Hippocampal formation (tissue), 2 donors: ENCODE data around the gene UNC5A.

Experiments used
- DNase-seq, 2 donors: peaks; one replicate each; lab custom pipeline; 2025; lab: John Stamatoyannopoulos, UW

Gene UNC5A

DNA sequence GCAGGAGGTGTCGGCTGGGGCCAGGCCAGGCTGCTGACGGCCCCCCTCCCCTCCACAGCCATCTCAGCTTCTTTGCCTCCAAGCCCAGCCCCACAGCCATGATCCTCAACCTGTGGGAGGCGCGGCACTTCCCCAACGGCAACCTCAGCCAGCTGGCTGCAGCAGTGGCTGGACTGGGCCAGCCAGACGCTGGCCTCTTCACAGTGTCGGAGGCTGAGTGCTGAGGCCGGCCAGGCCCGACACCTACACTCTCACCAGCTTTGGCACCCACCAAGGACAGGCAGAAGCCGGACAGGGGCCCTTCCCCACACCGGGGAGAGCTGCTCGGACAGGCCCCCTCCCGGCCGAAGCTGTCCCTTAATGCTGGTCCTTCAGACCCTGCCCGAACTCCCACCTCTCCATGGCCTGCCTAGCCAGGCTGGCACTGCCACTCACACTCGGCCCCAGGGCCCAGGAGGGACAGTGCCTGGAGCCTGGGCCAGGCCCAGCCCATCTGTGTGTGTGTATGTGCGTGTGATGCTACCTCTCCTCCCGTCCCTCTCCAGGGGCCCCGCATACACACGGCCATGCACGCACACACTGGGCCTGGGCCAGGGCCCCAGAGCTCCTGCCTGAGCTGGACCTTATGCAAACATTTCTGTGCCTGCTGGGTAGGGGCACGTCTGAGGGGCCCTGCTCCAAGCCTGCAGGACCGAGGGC, 69.5 kb downstream of the UNC5A start:
- DNase-seq, result no peak

DNA sequence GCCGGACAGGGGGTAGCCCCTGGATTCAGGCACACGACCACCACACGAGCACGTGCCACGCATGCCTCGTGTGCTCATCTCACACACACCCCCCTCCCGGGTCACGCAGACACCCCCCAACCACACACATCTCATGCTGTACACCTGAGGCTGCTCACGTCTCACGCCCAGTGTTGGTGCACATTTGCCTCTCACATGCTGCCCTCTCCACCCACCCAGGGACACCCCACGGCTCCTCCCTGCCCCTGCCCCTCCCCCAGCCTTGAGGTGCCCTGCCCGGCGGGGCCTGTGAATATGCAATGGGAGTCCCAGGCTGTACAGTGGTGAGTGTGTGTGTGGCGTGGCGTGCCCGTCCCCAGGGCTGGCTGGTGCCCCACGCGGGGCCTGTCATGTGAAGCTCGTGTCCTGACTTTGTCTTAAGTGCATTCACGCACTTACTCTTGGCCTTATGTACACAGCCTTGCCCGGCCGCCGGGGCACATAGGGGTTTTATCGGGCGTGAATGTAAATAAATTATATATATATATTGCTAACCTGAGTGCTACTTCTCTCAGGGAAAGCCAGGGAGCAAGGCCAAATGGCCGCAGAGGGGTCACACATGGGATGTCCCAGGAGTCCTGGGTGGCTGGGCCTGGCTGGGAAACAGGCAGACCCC, 70.1 kb downstream of the UNC5A start:
- no peak for DNase-seq

DNA sequence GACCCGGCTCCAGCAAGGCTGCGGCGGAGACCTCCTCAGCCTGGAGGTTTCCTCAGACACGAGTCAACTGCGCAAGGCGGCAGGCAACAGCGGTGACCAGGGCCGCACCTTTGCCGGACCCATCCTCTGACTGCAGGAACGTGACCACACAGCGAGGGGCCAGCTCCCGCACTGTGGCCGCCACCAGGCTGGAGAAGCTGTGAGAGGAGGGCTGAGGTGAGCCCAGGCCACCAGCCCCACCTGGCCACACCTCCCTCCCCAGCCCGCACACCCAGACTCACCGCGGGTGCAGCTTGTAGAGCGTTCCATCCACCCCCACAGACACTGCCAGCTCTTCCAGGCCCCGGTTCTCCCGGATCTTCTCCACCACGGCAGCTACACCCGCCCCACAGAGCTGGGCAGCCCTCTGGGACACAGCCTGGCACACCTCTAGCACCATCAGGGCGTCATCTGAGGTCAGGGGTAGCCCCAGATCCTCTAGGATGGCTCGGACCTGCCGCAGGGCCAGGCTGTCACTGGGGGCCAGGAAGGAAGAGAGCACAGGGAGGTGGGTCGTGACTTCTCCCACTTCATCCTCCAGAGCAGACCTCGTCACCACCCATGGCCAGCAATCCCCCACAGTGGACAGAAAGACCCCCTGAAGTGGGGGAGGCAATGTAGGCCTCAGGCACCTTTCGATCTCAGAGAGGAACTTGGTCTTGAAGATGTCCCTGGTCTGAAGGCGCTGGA, 70.8 kb downstream of the UNC5A start:
- no peak for DNase-seq

DNA sequence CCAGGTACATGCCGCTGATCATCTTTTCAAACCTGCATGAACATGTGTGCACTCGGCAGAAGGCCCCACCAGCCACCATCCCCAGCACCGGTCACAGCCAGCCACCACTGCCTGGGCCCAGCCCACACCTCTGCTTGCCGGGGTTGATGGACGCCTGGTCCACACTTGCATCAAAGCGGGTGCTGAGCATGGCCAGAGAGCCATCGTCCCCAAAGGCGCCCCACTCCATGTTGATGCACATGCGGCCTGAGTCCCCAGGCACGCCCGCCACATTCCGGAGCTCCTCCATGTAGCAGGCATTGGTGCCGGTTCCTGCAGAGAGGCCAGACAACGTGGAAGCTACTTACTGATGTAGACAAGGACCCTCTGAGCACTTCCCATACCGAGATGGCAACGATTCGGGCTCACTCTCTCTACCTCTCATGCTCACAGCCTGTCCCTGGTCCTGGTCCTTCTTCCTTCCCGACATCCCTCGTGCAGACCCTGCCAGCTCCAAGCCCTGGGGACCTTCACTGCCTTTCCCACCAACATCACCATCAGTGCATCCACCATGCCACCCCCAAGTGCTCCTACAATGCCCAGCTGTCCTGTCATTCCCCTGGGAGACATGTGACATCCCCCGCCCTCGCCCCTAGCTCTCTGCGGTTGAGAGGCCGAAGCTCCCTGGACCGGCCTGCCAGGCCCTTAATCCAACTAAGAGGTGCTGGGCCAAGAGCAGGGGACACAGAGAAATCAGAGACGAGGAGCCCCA, 71.6 kb downstream of the UNC5A start:
- no peak for DNase-seq

DNA sequence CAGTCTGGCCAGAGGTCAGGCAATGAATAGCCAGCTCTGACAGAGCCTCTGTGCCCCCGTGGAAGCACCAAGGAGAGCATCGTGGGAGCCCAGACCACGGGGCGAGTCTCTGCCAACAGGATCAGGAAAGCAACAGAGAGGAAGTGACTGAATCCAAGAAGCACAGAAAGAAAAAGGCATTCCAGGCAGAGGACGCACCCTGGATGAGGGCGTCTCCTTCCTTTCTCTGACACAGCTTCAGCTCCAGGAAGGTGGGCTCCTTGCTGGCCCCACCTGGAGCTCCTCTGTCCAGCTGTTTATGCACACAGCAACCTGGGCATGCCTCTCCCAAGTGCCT, 72.2 kb downstream of the UNC5A start:
- no peak for DNase-seq

DNA sequence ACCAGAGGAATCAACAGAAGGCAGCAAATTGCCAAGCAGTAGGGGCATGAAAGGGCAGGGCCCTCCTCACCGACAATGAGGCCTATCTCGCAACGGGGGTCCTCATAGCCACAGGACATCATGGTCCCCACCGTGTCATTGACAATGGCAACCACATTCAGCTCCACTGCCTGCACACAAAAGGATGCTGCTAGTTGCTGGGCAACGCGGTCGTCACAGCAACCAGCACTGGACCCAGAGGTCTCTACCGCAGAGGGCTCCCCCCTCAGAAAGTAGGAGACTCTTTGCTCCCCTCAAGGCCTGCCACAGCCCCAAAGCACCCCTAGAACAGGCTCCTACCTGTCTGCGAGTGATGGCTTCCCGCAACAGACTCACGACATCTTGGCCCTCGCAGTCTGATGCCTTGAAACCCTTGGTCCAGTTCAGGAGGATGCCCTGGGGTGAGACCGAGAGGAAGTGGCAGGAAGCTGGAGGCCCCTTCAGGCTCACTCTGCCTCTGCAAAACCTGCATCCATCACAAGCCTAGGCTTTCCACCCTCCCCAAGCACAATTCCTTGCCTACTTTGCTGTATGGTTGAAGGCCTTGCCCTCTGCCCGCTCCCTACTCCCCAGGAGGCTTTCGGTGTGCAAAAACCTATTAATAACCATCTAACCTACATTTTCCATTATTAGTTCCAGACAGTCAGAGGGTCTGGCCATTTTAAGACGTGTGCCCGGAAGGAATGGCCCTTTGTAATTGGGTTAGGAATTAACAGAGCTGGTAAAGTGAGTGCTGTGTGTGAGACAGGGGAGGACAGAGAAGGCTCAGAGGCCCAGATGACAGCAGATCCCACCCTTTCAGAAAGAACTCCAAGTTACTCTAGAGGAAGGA, 73.6 kb downstream of the UNC5A start:
- DNase-seq, result no peak

DNA sequence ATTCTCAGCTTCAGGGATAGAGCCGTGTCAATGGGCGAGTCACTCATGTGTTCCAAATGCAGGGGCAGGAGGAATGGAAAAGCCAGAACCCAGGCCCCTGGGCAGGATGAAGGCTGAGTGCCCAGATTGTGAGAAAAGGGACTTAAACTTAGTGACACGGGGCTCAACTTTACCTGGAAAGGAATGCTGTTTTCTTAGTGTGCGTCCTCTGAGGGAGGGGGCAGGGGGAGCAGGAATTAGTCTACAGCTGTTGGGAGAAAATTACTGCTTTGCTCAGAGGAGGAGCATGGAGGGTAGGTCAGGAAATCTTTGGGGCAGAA, 74.2 kb downstream of the UNC5A start:
- DNase-seq, result no peak

DNA sequence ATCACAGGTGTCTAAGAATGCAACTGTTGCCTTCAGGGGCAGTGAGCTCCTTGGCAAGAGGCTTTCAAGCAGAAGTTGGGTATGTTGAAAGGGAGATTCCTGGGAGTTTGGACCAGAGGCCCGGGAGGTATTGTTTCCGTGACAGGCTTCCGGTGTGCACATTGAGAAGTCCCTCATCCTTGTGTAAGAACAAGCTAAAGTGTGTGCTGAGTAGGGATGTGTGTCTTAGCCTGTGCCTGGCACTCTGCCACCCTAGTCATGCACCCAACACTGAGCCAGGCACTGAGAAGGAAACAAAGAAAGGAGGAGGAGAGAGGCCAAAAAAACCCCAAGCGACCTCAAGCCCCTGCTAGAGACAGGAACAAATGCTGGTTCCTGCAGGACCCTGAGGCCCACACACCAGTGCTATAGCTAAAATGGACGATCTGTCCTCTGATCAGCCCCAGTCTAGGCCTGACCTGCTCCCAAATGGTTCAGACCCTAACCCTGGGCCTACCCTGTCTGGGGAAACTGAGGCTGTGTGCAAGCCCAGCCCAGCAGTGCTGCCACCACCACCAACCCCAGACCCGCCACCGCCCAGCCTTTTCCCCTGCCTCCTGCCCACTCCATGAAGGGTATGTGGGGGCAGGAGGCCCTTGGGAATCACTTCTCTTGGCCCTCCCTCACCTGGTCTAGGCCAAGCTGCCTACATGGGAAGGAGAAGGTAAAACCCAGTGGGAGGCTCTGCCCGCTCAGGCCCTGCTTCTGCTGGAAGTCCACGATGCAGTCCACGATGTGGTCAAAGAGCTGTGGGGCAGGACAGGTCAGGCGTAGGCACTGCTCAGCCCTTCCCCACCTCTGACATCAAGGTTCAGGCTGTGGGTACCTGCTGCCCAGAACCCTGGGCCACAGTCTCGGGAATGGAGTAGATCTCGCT, 76.2 kb downstream of the UNC5A start:
- DNase-seq, result no peak

DNA sequence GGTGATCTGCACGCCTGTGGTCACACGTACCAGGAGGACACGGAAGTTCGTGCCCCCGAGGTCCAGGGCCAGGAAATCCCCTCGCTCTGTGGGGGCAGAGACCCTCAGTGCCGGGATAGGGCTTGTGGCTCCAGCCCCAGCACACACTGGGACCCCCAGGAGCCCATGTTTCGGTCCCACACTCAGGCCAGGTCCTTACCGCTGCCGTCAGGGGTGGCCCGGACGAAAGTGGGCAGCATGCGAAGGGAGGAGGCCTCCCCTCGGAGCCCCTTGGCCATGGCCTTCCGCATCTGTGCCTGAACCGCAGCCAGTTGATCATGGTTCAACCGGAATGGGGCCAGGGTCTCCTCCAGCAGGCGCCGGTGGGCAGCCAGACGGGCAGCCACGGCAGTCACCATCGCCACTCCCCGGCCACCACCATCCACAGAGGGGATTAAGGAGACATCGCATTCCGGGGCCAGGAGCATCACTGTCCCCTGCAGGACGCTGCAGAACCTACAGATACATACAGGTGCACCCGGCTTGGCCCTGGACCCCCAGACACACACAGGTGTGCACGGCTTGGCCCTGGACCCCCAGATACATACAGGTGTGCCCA, 77.0 kb downstream of the UNC5A start:
- DNase-seq, result no peak

DNA sequence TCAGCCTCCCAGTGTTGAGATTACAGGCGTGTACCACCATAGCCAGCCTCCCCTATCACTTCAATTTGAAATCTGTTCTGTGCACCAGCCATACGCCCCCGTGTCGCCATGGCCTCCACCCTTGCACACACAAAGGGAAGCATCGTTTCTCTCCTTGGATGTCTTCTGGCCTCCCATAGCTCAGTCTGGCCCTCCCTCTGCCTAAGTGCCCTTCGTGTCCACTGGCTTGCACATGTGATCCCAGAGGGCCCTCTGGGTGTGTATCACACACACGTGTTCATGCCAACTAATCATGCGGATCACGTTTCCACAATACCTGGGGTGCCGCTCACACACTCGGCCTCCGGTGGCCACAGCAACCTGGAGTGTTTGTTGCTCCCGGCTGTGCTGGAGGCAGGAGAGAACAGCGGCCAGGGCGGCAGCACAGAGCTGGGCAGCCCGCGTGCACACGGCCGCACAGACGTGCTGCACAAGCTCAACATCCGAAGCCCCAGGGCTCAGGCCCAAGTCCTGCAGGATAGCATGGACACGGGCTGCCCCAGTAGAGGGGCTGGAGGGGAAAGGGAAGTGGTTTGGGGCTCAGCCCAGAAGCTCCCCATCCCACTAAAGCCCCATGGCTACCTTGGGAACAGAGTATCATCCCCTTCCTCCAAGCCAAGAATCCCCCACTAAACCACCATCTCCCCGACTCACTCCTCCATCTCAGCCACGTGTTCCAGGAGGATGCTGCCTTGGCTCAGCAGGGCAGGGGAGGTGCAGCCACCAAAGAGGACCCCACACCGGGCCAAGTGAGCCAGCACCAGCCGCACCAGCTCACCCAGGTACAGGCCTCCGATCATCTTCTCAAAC, 77.9 kb downstream of the UNC5A start:
- DNase-seq, result no peak

DNA sequence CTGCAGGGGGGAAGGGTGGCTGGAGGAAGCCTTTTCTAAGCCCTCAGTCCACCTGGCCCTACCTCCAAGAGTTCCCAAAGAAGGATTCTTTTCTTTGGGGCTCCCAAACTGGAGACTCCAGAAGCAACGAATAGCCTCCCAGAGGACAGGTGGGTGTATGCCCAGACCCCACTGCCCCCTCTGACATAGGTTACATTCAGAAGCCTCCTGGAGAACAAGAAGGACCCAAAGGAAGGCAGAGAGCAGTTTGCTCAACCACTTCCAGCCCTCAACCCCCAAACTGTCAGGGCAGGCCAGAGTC, 78.5 kb downstream of the UNC5A start:
- no peak for DNase-seq

DNA sequence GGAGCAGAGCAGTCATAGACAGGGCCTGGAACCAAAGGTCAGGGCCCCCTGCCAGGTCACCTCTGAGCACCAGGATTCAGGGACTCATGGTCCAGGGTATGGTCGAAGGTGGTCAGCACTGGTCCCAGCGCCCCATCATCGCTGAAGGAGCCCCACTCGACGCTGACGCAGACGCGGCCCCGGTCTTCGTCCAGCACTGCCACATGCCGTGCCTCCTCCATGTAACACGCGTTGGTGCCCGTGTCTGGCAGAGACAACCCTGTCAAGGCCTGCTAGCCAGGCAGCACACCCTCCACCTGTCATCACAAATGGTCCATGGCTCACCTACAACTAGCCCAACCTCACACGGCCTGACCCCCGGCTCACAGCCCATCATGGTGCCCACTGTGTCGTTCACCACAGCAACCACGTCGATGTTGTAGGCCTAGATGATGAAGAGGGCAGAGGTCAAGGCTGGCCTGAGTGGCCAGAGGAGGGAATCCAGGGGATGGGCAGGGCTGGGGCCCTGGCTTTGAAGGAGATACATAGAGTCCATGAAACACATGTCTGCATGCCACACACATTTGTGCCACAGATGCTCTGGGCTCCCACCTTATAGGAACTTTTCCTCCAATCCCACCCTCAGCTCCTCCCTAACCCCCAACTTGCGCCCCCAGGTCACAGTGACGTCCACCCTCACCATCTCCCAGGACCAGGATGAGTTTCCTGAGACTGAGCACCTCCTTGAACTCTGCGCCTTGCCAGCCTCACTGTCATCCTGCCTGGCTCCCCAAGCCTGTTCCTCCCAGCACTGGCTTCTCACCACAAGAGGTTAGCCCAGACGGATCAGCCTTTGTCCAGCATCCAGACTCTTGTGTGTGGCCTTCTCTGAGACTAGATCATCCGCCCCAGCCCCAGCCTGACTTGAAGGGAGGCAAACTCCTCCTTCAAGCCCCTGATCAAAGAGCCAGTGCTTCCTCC, 79.2 kb downstream of the UNC5A start:
- no peak for DNase-seq

DNA sequence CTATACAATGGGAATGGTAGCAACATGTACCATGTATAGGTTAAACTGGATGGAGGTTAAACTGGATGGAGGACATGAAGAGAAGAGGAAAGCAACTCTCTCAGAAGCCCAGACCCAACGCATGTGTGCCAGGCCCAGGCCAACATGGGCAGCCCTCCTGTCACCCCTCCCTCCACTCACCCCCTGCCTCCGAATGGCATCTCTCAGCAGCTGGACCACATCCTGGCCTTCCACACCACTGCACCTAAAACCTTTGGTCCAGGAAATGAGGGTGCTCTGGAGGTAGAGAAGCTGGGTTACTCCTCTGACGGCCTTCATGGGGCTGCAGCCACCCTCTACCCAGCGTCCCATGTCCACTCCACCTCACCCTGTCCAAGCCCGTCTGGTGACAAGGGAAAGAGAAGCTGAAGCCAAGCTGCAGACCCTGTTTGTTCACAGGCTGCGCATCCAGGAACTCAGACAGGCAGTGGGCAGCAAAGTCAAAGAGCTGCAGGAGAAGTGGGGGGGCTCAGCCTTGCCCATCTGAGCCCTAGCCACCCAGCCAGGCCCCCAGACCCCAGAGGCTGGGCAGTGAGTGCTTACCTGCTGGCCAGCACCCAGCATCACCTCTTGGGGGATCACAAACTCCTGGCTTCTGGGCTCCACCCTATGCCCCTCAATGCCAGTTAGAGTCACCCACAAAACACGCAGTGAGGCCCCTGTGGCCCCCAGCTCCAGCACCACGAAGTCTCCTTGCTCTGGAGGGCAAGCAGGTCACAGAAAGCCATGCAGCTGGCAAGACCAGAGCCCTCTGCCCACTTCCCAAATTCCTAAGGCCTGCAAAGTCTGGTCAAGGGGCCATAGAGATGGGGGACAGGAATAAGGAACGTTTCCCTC, 80.3 kb downstream of the UNC5A start:
- DNase-seq, result no peak

DNA sequence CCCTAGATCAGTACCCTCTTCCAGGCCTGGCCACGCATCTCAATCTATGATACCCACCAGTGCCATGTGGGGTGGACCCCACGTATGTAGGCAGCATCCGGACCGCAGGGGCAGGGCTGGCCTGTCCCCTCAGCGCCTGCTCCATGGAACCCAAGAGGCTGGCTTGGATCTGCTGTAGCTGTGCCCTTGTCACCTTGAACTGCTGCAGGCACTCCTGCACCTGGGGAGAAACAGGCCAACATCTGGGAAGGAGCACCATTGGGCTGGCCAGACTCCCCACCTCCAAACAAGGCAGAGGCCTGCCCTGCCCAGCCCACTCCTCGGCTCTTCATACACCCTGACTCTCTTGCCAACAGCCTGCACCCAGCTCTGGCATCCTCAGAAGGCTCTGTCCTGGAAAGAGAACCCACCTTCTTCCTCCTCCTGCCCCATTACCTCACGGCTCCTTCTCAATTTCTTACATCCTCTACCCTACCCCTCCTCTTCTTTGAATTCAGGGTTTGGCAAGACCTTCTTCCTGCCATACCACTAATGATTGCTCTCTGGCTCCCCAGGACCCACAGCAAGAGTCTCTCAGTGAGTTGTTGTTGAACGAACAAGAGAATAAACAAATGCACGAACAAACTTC, 81.1 kb downstream of the UNC5A start:
- DNase-seq, result no peak

DNA sequence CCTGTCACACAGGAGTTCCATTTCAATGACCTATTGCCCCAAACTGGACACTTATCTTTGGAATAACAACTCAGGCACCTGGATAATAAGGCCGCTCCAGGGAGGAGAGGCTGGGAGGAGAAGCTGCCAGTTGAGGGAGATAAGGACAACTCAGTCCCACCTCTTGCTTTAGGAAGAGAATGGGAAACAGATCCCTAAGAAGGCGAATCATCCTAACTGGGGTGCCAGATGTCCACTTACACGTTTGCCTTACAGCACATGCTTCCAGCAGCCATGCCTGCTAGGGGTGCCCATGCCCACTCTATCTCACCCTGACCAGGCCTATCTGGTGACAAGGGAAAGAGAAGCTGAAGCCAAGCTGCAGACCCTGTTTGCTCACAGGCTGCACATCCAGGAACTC, 82.3 kb downstream of the UNC5A start:
- DNase-seq, result no peak

DNA sequence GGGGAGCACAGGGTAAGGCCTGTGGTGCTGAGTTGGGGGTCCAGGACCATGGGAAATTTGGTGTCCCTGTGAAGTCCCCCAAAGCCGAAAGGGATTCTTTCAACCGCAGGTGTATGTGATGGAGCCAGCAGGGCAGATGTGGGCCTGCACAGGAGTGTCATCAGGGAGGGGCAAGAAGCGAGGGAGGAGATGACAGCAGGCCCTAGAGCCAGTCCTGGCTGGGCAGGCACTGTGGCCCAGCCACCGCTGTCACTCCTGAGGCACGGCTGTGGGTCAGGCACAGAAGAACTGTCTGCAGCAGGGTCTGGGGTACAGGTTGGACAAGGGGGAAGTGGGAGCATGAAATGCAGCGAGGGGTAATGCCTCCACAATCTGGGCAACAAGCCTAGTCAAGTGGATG, 83.9 kb downstream of the UNC5A start:
- no peak for DNase-seq

DNA sequence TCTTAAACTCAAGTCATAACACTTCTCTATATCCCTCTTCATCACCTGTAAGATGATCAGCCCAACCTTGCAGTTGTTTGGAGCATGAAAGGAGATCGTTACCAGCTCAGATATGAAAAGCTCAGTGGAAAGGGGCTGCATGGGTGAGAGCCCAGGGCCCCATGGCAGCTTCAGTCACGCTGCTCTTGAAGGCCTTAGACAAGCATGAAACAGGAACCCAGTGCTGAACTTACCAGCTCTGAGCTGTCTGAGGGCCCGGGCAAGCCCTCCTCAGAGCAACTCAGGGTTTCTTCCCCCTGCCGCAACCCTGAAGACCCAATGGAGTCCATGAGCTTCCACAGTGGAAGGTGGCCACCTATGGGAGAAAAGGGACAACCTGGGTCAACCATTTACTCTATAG, 85.5 kb downstream of the UNC5A start:
- DNase-seq, result no peak
